Left cardiac atrium (tissue), 4 donors: ENCODE measurements around the gene ARHGAP30. TPM values are rescaled to one million over a fixed set of nuclear protein-coding genes. Genes with fewer than 3 reads are reported as not detected.

ENCODE experiments used
- ATAC-seq, 2 donors: fragments of 200-7000 bp; cut with Tn5 transposase; one replicate each; pipeline ENCODE4 v1.9.1; 2020; ENCODE audit warnings: mild to moderate bottlenecking in 2 of 2, moderate library complexity in 2 of 2
- DNase-seq: peaks from one replicate; pipeline ENCODE4 v3.0.0-alpha.2; 2020
- intact Hi-C, 2 donors: fragments of 100-400 bp; cut with DNase I; formaldehyde crosslinking; loops; one replicate each; pipeline versions ENCODE4 v1.14.1 to v1.15.1; 2022 to 2023
- total RNA-seq, 2 donors: library from RNA; stranded (reverse); fragmentation: NEBNext Ultra II Directional; extraction: Animal tissue kit (Norgen Biotek cat#: 25700); gene quantifications; one replicate each; pipeline ENCODE4 v1.2.1, GENCODE V29; 2021
- donor health status: DM: no; HTN: yes; CAD: no.
- donor health status: DM: no; HTN: yes; CAD: no; lungs with severe emphysema.
- donor health status: DM: yes; HTN: yes; CAD: no.
- donor health status: Dilated cardiomyopathy.

Gene ARHGAP30
- total RNA-seq, 2 donors from 2014 or later: 7.4 to 10.0 TPM

- intact Hi-C loops: no loop called here
- no peak for ATAC-seq
- DNase-seq: peak; percentile 39
Observed at GRCh38 chr1:161001525-161001924, 68.2 kb downstream of the ARHGAP30 start.

GRCh38 chr1:161000736-161001480, 68.8 kb downstream of the ARHGAP30 start:
- intact Hi-C loops: no loop called here
- ATAC-seq: no peak
- no peak for DNase-seq

- intact Hi-C loops: loop anchor here (5.0 to 10.0 kb wide), 2 partner anchors 45 to 98 kb away; partner anchors contain the start of genes KLHDC9 (in 1 of the 2) and USF1 (in 1 of the 2)
- no peak for ATAC-seq
Observed at GRCh38 chr1:160999376-160999775, 70.3 kb downstream of the ARHGAP30 start.

GRCh38 chr1:160997323-160998038, 72.2 kb downstream of the ARHGAP30 start:
- ATAC-seq (peak; percentile 91 to 92), DNase-seq (peak; percentile 83)
- intact Hi-C loops: loop anchor here (5.0 to 10.0 kb wide), 2 partner anchors 47 to 100 kb away; partner anchors contain the start of genes KLHDC9 (in 1 of the 2) and USF1 (in 1 of the 2)

More at GRCh38 chr1:160999376-160999775, 70.3 kb downstream of the ARHGAP30 start:
- DNase-seq: no peak

Other genes with a start within 250 kb of the ARHGAP30 start
- under 1 TPM; 0.50 to 0.80 TPM for gene CD244, start 207.0 kb downstream of the ARHGAP30 start, total RNA-seq
- gene ITLN1, start 184.7 kb downstream of the ARHGAP30 start, total RNA-seq: 100 to 1,000 TPM; 143 to 389 TPM
- under 1 TPM; 0.21 to 0.97 TPM for gene ITLN2, start 115.1 kb downstream of the ARHGAP30 start, total RNA-seq
- gene F11R, start 48.7 kb downstream of the ARHGAP30 start, total RNA-seq: 10 to 100 TPM; 16.4 to 18.0 TPM
- 10 to 100 TPM; 21.6 to 23.5 TPM for gene TSTD1, start 30.9 kb downstream of the ARHGAP30 start, total RNA-seq
- gene USF1, start 23.9 kb downstream of the ARHGAP30 start, total RNA-seq: 10 to 100 TPM; 33.7 to 34.4 TPM
- under 1 TPM in 1 of 2 donors, not detected in 1; 0.08 TPM for gene NECTIN4, start 19.7 kb upstream of the ARHGAP30 start, total RNA-seq
- 1 to 10 TPM; 3.5 to 5.7 TPM for gene KLHDC9, start 28.5 kb upstream of the ARHGAP30 start, total RNA-seq
- gene PFDN2, start 48.1 kb upstream of the ARHGAP30 start, total RNA-seq: 10 to 100 TPM; 50.5 to 63.7 TPM
- gene NIT1, start 48.2 kb upstream of the ARHGAP30 start, total RNA-seq: 10 to 100 TPM; 21.8 to 27.6 TPM
- 10 to 100 TPM; 26.1 to 30.2 TPM for gene DEDD, start 62.8 kb upstream of the ARHGAP30 start, total RNA-seq
- gene UFC1, start 84.1 kb upstream of the ARHGAP30 start, total RNA-seq: 10 to 100 TPM; 77.7 to 83.8 TPM
- gene USP21, start 89.6 kb upstream of the ARHGAP30 start, total RNA-seq: 10 to 100 TPM; 13.4 to 20.8 TPM
- gene PPOX, start 96.5 kb upstream of the ARHGAP30 start, total RNA-seq: 10 to 100 TPM; 12.7 to 16.3 TPM
- 10 to 100 TPM; 19.7 to 25.2 TPM for gene B4GALT3, start 107.6 kb upstream of the ARHGAP30 start, total RNA-seq
- gene ADAMTS4, start 129.2 kb upstream of the ARHGAP30 start, total RNA-seq: 100 to 1,000 TPM in 1 of 2 donors, 10 to 100 TPM in 1; 16.5 to 117 TPM
- gene NDUFS2, start 132.5 kb upstream of the ARHGAP30 start, total RNA-seq: 100 to 1,000 TPM; 169 to 198 TPM
- gene FCER1G, start 145.4 kb upstream of the ARHGAP30 start, total RNA-seq: 10 to 100 TPM; 35.9 to 92.7 TPM
- under 1 TPM in 1 of 2 donors, not detected in 1; 0.76 TPM for gene APOA2, start 153.7 kb upstream of the ARHGAP30 start, total RNA-seq
- gene TOMM40L, start 156.2 kb upstream of the ARHGAP30 start, total RNA-seq: 10 to 100 TPM; 31.2 to 34.8 TPM
- not detected for gene NR1I3, start 168.3 kb upstream of the ARHGAP30 start, total RNA-seq
- gene PCP4L1, start 188.9 kb upstream of the ARHGAP30 start, total RNA-seq: under 1 TPM; 0.34 to 0.62 TPM
- 1 to 10 TPM; 3.2 to 8.6 TPM for gene MPZ, start 240.1 kb upstream of the ARHGAP30 start, total RNA-seq
- gene SDHC, start 244.5 kb upstream of the ARHGAP30 start, total RNA-seq: 100 to 1,000 TPM; 241 to 284 TPM